Endodermal cell (in vitro differentiated cells): Measurements from ENCODE around the gene UQCR11. TPM values are rescaled to one million over a fixed set of nuclear protein-coding genes. Genes with fewer than 3 reads are reported as not detected.

Experiments
- DNase-seq: peaks from one replicate; pipeline ENCODE4 v3.0.0-alpha.2; 2017
- H3K27ac ChIP-seq: 2 replicates; pipeline ENCODE4 v1.5.1; 2013; ENCODE audit warnings: mild to moderate bottlenecking, low read depth, low read length, moderate library complexity
- H3K27me3 ChIP-seq: 2 replicates; pipeline ENCODE4 v1.6.1; 2013; ENCODE audit warnings: mild to moderate bottlenecking, low read length, moderate library complexity; ENCODE audit not compliant: insufficient read depth, control insufficient read depth, poor library complexity, severe bottlenecking
- H3K36me3 ChIP-seq: 2 replicates; pipeline ENCODE4 v1.7.0; 2013; ENCODE audit warnings: mild to moderate bottlenecking, low read length, moderate library complexity; ENCODE audit not compliant: control insufficient read depth, insufficient read depth
- H3K4me1 ChIP-seq: one replicate; pipeline ENCODE4 v1.7.0; 2013; ENCODE audit warnings: low read length; ENCODE audit not compliant: control insufficient read depth, insufficient read depth
- H3K4me3 ChIP-seq: 2 replicates; pipeline ENCODE4 v1.5.1; 2013; ENCODE audit warnings: mild to moderate bottlenecking, low read length, moderate library complexity
- H3K9ac ChIP-seq: 2 replicates; pipeline ENCODE4 v1.6.1; 2013; ENCODE audit warnings: mild to moderate bottlenecking, low read length, moderate library complexity; ENCODE audit not compliant: poor library complexity, severe bottlenecking; ENCODE audit errors: extremely low read depth
- H3K9me3 ChIP-seq: 2 replicates; pipeline ENCODE4 v1.6.1; 2013; ENCODE audit warnings: mild to moderate bottlenecking, low read length, moderate library complexity; ENCODE audit not compliant: control insufficient read depth
- H3K27ac Mint-ChIP-seq: 2 replicates; pipeline ENCODE4 v1.8.0; 2020; ENCODE audit warnings: mixed read lengths
- H3K27me3 Mint-ChIP-seq: 2 replicates; pipeline ENCODE4 v1.8.0; 2021; ENCODE audit warnings: mild to moderate bottlenecking, mixed read lengths; ENCODE audit not compliant: insufficient read depth
- H3K36me3 Mint-ChIP-seq: 2 replicates; pipeline ENCODE4 v1.8.0; 2020; ENCODE audit warnings: low read depth, mixed read lengths
- H3K4me1 Mint-ChIP-seq: 2 replicates; pipeline ENCODE4 v1.8.0; 2020; ENCODE audit warnings: mixed read lengths
- H3K4me3 Mint-ChIP-seq: 2 replicates; pipeline ENCODE4 v1.8.0; 2020; ENCODE audit warnings: mild to moderate bottlenecking, moderate library complexity, mixed read lengths
- H3K9me3 Mint-ChIP-seq: 2 replicates; pipeline ENCODE4 v1.8.0; 2020; ENCODE audit warnings: mild to moderate bottlenecking, mixed read lengths
- WGBS, 2 experiments: methylation state at CpG; one replicate each; pipeline versions ENCODE4 v1.1.5 to v1.1.7; 2013; ENCODE audit warnings: missing lambda C conversion rate in 2 of 2, mixed read lengths in 1 of 2; ENCODE audit not compliant: insufficient coverage in 1 of 2, insufficient read length in 1 of 2; 5-methylcytosine and 5-hydroxymethylcytosine counted together
- total RNA-seq, 2 donors: library from RNA; stranded (reverse); fragmentation: NEBNext Ultra II Directional in 1 of 2; extraction: Animal tissue kit (Norgen Biotek cat#: 25700) in 1 of 2; gene quantifications; 2 replicates in 1 of 2; 3 replicates in 1 of 2; pipeline ENCODE4 v1.2.1, GENCODE V29; 2021
- TF ChIP-seq, protein P1 (sequence below): fragments of 200-600 bp; sonication (generic); conservative IDR thresholded peaks from 2 replicates; pipeline ENCODE4 v1.5.0; 2021; ENCODE audit warnings: antibody characterized with exemption, mild to moderate bottlenecking

Gene UQCR11
- total RNA-seq, 2 donors from 2014 or later, result 171 to 195 TPM

DNA sequence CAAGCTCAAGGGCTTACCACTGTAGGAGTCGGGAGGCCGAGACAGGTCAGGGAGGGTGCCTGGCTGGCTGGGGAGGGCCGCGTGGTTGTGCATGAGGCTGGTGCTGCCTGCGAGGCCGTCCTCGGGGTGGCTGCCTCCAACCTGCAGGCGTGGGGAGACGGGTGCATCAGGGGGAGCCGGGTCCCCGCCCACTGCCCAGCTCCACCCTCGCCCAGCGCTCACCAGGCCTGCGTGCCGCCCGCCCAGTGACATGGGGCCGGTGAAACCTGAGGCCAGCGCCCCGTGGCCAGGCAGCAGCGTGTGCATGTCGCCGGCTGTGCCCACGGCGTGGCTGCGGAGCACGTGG, 13.8 kb upstream of the UQCR11 start:
- Mint-ChIP-seq H3K27ac (no peak overlapping the region), H3K4me1 (no peaks in the 10 kb centered on the region), H3K27me3 (no peaks in the 10 kb centered on the region), H3K36me3 (peaks cover 59% of the 10 kb centered on the region), H3K9me3 (no peaks in the 10 kb centered on the region), H3K4me3 (no peak overlapping the region)
- H3K4me3 ChIP-seq, result no peak overlapping the region
- no peaks in the 10 kb centered on the region for H3K27me3 ChIP-seq
- TF ChIP-seq, protein P1, sequence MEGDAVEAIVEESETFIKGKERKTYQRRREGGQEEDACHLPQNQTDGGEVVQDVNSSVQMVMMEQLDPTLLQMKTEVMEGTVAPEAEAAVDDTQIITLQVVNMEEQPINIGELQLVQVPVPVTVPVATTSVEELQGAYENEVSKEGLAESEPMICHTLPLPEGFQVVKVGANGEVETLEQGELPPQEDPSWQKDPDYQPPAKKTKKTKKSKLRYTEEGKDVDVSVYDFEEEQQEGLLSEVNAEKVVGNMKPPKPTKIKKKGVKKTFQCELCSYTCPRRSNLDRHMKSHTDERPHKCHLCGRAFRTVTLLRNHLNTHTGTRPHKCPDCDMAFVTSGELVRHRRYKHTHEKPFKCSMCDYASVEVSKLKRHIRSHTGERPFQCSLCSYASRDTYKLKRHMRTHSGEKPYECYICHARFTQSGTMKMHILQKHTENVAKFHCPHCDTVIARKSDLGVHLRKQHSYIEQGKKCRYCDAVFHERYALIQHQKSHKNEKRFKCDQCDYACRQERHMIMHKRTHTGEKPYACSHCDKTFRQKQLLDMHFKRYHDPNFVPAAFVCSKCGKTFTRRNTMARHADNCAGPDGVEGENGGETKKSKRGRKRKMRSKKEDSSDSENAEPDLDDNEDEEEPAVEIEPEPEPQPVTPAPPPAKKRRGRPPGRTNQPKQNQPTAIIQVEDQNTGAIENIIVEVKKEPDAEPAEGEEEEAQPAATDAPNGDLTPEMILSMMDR, result no peak
- no peaks in the 10 kb centered on the region for H3K9me3 ChIP-seq
- WGBS, 2 experiments, result 98% methylated on average over 11 to 26 of the region's 26 CpGs
- no peaks in the 10 kb centered on the region for H3K4me1 ChIP-seq
- H3K36me3 ChIP-seq, result peaks cover 71% of the 10 kb centered on the region
- no peak for DNase-seq
- H3K27ac ChIP-seq, result no peak overlapping the region
- H3K9ac ChIP-seq, result no peak overlapping the region

DNA sequence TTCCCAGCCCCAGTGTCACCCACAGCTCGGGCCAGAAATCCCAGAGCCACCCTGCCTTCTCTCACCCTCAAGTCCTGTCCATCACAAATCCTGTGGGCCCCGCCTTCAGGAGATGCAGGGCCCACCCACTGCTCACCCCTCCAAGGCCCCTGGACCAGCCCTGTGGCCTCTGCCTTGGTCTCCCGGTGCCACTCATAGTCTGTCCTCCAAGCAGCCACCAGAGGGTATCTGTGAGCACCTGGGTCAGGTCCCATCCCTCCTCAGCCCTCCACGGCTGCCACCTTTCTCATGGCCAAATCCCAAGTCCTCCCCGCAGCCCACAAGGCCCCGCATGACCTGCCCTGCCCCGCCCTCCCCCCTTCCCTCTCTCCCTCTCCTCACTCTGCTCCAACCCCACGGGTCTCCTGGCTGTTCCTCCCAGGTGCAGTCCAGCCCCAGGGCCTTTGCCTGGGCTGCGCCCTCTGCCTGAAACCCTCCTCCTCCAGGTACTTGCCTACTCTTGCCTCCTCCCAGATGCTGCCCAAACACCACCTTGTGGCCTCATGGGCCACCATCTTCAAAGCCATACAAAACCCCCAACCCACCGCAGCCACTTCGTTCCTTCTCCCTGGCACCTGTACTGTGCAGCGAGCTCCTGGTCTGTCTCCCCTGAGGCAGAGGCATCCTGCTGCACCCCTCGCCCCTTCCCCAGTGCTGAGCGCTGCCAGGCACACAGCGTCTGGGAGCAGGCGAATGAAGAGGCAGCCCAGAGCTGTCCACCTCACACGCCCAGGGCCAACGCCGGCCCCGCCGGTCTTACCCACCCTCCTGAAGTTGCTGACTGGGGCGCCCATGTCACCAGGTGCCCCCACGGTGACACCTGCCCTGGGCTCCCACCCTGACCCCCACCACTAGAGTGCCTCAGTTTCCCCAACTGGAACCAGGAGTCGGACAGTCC, 13.2 kb upstream of the UQCR11 start:
- H3K4me3 Mint-ChIP-seq, result no peak overlapping the region
- H3K27ac ChIP-seq, result peak overlapping the region; percentile 32

DNA sequence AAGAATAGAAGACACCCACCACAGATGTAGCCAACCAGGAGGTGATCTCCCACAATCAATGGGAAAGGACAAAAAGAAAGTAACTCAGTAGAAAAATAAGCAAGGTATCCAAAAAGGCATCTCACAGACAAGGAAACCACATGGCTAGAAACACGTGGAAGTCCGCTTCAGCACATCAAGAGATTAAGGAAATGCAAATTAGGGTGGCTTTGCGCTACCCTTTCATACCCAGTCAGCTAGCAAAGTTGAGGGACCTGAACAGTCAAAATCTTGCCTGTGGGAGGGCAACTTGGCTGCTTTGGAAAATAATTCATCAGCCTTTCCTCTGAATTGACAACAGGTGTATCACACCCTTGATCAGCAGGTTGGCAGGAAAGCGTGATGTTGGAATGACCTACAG, 11.6 kb upstream of the UQCR11 start:
- TF ChIP-seq, protein P1, result no peak
- Histone ChIP-seq H3K9me3 (no peaks in the 10 kb centered on the region), H3K27ac (no peak overlapping the region), H3K4me1 (no peaks in the 10 kb centered on the region), H3K36me3 (peaks cover 76% of the 10 kb centered on the region), H3K27me3 (no peaks in the 10 kb centered on the region), H3K9ac (no peak overlapping the region), H3K4me3 (no peak overlapping the region)
- Mint-ChIP-seq H3K4me1 (no peaks in the 10 kb centered on the region), H3K9me3 (no peaks in the 10 kb centered on the region), H3K27ac (peak overlapping the region; percentile 7), H3K27me3 (no peaks in the 10 kb centered on the region), H3K4me3 (no peak overlapping the region), H3K36me3 (peaks cover 67% of the 10 kb centered on the region)
- no peak for DNase-seq
- 76 to 81% methylated on average over 3 to 4 of the region's 4 CpGs for WGBS, 2 experiments

More for the DNA sequence above, 13.2 kb upstream of the UQCR11 start:
- H3K27me3 ChIP-seq, result no peaks in the 10 kb centered on the region
- TF ChIP-seq, protein P1, result peak; percentile 72
- H3K9me3 ChIP-seq, result no peaks in the 10 kb centered on the region
- WGBS, 2 experiments, result 92 to 93% methylated on average over 9 to 24 of the region's 24 CpGs
- Mint-ChIP-seq H3K27ac (peak overlapping the region; percentile 56), H3K4me1 (no peaks in the 10 kb centered on the region), H3K36me3 (peaks cover 64% of the 10 kb centered on the region), H3K27me3 (no peaks in the 10 kb centered on the region), H3K9me3 (no peaks in the 10 kb centered on the region)
- peaks cover 71% of the 10 kb centered on the region for H3K36me3 ChIP-seq
- H3K9ac ChIP-seq, result no peak overlapping the region
- DNase-seq, result peak; percentile 89
- no peaks in the 10 kb centered on the region for H3K4me1 ChIP-seq
- H3K4me3 ChIP-seq, result no peak overlapping the region
